Mesodermal cell (in vitro differentiated cells): ENCODE results near the gene XPC.

Experiments
- H3K27ac ChIP-seq: 2 replicates; pipeline ENCODE4 v1.7.0; 2013; ENCODE audit warnings: mild to moderate bottlenecking, low read depth, low read length, moderate library complexity; ENCODE audit not compliant: severe bottlenecking
- H3K36me3 ChIP-seq: 2 replicates; pipeline ENCODE4 v1.7.1; 2013; ENCODE audit warnings: mild to moderate bottlenecking, low read length, moderate library complexity; ENCODE audit not compliant: control insufficient read depth, insufficient read depth
- H3K4me1 ChIP-seq: one replicate; pipeline ENCODE4 v1.7.1; 2013; ENCODE audit warnings: mild to moderate bottlenecking, low read length; ENCODE audit not compliant: insufficient read depth, control insufficient read depth, poor library complexity, severe bottlenecking
- H3K4me3 ChIP-seq: 2 replicates; pipeline ENCODE4 v1.7.0; 2013; ENCODE audit warnings: low read length, control low read depth, mild to moderate bottlenecking; ENCODE audit not compliant: insufficient read depth, poor library complexity, severe bottlenecking; ENCODE audit errors: extremely low read depth
- H3K9me3 ChIP-seq: 2 replicates; pipeline ENCODE4 v1.7.1; 2013; ENCODE audit warnings: mild to moderate bottlenecking, low read length, moderate library complexity; ENCODE audit not compliant: control insufficient read depth
- whole genome bisulfite sequencing, 2 experiments: methylation state at CpG; one replicate each; pipeline ENCODE4 v1.1.5; 2013; ENCODE audit warnings: missing lambda C conversion rate in 2 of 2; ENCODE audit not compliant: insufficient coverage in 2 of 2; 5-methylcytosine and 5-hydroxymethylcytosine counted together

Gene XPC

GRCh38 chr3:14170531-14171159 is 7.8 kb downstream of the XPC start:
- no CpG with 5 or more reads among the region's 2 CpGs for WGBS, 2 experiments
- H3K4me1 ChIP-seq, result peaks cover 2% of the 10 kb centered on the region
- peaks cover 77% of the 10 kb centered on the region for H3K36me3 ChIP-seq
- no peak overlapping the region for H3K27ac ChIP-seq
- no peak overlapping the region for H3K4me3 ChIP-seq
- no peaks in the 10 kb centered on the region for H3K9me3 ChIP-seq

DNA sequence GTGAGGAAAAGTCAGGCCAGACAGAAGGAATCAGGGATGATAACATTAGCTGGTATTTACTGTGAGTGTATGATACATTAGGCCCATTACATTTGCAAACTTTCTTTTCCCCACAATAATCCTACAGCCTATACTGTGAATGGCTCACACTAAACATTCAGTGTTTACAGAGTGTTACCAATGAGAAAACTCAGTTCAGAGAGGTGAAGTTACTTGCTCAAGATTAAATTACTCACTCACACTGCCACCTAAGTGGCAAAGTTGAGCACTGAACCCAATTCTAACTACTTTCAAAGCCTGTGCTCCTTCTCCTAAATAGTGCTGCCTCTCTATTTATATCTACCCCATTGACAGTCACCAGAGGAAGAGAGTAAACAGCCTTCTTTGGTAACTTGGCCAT is 8.5 kb downstream of the XPC start:
- H3K36me3 ChIP-seq, result peaks cover 84% of the 10 kb centered on the region
- no peak overlapping the region for H3K27ac ChIP-seq
- no peaks in the 10 kb centered on the region for H3K9me3 ChIP-seq

DNA sequence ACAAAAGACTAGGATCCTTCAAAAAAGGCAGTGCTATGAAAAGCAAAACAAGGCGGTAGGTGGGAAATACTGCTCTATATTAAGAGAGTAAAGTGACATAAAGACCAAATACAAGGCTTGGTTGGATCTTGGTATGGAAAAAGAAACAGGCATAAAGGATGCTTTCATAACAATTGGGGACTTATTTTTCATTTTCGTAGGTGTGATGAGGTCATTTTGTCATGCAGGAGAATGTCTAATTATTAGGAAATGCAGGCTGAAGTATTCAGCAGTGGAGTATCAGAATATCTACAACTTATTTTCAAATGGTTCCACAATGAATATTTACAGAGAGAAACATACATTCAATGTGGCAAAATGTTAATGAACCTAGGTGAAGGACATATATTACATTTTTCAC is 9.0 kb downstream of the XPC start:
- H3K4me1 ChIP-seq, result no peaks in the 10 kb centered on the region
- H3K27ac ChIP-seq, result no peak overlapping the region
- peaks cover 89% of the 10 kb centered on the region for H3K36me3 ChIP-seq
- 100% methylated on average over 1 of the region's 2 CpGs for WGBS, 2 experiments
- H3K9me3 ChIP-seq, result no peaks in the 10 kb centered on the region
- no peak overlapping the region for H3K4me3 ChIP-seq

More for the DNA sequence above, 8.5 kb downstream of the XPC start:
- no peaks in the 10 kb centered on the region for H3K4me1 ChIP-seq
- no peak overlapping the region for H3K4me3 ChIP-seq

DNA sequence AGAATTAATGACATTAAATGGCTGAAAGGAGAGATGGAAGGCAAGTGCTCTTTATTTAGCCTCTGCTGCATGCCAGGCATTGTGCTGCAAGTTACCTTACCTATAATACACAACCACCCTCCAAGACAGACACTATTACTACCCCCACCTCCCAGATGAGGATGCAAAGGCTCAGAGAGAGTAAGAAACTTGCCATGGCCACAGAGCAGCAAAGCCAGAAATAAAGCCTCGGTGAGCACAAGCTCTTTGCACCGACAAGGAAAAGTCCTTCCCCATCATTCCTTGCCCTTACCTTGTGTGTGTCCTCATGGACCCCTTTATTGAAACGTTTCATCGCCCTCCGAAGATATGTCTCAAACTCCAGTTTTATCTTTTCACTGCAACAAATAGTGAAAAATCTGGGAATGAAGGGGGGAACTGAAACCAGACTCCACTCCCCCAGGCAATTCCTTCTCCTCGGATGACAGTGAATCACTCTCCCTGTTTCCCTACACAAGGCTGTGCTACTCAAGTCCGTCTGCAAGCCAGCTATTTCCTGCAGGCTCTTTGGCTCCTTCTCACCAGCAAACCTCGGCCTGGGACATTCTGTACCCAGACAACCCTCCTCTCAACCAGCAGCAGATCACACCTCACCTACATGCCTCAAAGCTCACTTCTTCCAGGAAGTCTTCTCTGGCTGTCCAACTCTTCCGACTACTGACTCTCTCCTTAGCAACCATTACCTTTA is 11.4 kb downstream of the XPC start:
- Histone ChIP-seq H3K27ac (no peak overlapping the region), H3K36me3 (peaks cover 99% of the 10 kb centered on the region), H3K4me1 (no peaks in the 10 kb centered on the region), H3K9me3 (peaks cover 5% of the 10 kb centered on the region), H3K4me3 (no peak overlapping the region)
- 93 to 95% methylated on average over 4 to 8 of the region's 9 CpGs for WGBS, 2 experiments

- no peak overlapping the region for H3K4me3 ChIP-seq
- WGBS, 2 experiments, result no CpG with 5 or more reads among the region's 2 CpGs
- no peak overlapping the region for H3K27ac ChIP-seq
- H3K4me1 ChIP-seq, result no peaks in the 10 kb centered on the region
- peaks cover 11% of the 10 kb centered on the region for H3K9me3 ChIP-seq
- peaks cover 99% of the 10 kb centered on the region for H3K36me3 ChIP-seq
Measured at GRCh38 chr3:14162178-14162577, 16.2 kb downstream of the XPC start.

- H3K27ac ChIP-seq, result no peak overlapping the region
- H3K36me3 ChIP-seq, result peaks cover 100% of the 10 kb centered on the region
- no CpG with 5 or more reads among the region's 2 CpGs for WGBS, 2 experiments
- H3K9me3 ChIP-seq, result peaks cover 11% of the 10 kb centered on the region
- no peaks in the 10 kb centered on the region for H3K4me1 ChIP-seq
- H3K4me3 ChIP-seq, result no peak overlapping the region
Measured at GRCh38 chr3:14161282-14161681, 17.1 kb downstream of the XPC start.

GRCh38 chr3:14159426-14159825 is 19.0 kb downstream of the XPC start:
- H3K4me3 ChIP-seq, result no peak overlapping the region
- H3K36me3 ChIP-seq, result peaks cover 96% of the 10 kb centered on the region
- no peak overlapping the region for H3K27ac ChIP-seq
- WGBS, 2 experiments, result 90 to 94% methylated on average over 2 to 5 of the region's 8 CpGs
- no peaks in the 10 kb centered on the region for H3K4me1 ChIP-seq
- peaks cover 11% of the 10 kb centered on the region for H3K9me3 ChIP-seq

DNA sequence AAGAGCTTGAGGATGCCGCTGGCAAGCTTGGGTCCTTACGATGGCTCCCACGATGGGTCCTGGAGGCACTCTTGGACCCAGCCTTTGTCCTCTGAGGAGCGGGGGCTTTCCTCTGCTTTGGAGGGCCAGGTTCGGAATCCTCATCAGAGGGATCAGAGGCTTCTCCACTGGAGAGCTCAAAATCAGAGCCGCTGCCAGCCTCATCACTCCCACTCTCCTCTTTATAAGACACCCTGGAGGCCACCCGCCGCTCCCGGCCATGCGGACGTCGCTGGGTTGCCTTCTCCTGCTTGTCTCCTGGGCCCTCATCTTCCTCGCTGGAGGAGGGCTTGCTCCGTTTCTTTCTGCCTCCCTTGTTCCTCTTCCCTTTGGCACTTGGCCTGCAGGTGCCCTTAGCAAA is 20.0 kb downstream of the XPC start:
- WGBS, 2 experiments, result 90 to 99% methylated on average over 11 to 14 of the region's 14 CpGs
- peaks cover 96% of the 10 kb centered on the region for H3K36me3 ChIP-seq

DNA sequence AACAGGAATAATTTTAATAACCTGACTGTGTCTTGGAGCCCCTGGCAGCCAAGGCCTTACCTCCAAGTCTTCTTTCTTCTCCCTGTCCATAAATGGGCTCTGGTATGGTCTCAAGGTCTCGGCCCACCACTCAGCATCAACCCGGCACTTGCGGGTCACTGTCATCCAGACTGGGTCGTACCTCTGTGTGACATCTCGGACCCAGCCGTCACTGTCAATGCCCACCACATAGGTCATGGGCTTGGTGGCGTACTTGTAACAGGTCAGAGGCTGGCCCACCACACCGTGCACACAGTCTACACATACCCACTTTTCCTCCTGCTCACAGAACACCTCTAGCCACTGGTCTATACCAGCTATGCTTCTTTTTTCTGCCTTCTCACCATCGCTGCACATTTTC is 20.4 kb downstream of the XPC start:
- WGBS, 2 experiments, result 90 to 98% methylated on average over 9 of the region's 9 CpGs
- Histone ChIP-seq H3K4me3 (no peak overlapping the region), H3K27ac (no peak overlapping the region), H3K36me3 (peaks cover 96% of the 10 kb centered on the region), H3K4me1 (no peaks in the 10 kb centered on the region), H3K9me3 (peaks cover 11% of the 10 kb centered on the region)

More for the DNA sequence above, 20.0 kb downstream of the XPC start:
- no peak overlapping the region for H3K27ac ChIP-seq
- H3K9me3 ChIP-seq, result peaks cover 11% of the 10 kb centered on the region
- no peak overlapping the region for H3K4me3 ChIP-seq
- H3K4me1 ChIP-seq, result no peaks in the 10 kb centered on the region

- Histone ChIP-seq H3K9me3 (peaks cover 6% of the 10 kb centered on the region), H3K27ac (no peak overlapping the region), H3K4me1 (no peaks in the 10 kb centered on the region), H3K36me3 (peaks cover 96% of the 10 kb centered on the region), H3K4me3 (no peak overlapping the region)
- WGBS, 2 experiments, result 95 to 99% methylated on average over 8 of the region's 13 CpGs
Measured at GRCh38 chr3:14156843-14157561, 21.4 kb downstream of the XPC start.

DNA sequence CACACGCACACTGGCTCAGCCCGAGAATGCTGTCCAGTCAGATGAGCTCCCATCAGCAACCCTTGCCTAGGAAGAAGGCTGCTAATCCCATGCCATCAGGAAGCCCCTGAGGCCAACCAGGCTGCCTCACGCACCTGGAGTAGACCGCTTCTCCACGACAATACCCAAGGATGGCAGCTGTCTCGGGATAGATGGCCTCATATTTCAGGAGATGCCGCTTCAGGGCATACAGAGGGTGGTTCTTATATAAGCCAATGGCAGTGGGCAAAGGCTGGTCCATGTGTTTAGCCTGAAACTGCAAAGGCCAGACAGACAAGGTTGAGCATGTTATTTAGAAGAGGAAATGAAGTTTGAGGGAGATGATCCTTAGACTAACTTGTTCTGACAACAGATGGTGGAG is 22.2 kb downstream of the XPC start:
- 94 to 95% methylated on average over 5 to 7 of the region's 7 CpGs for whole genome bisulfite sequencing, 2 experiments
- Histone ChIP-seq H3K27ac (no peak overlapping the region), H3K9me3 (no peaks in the 10 kb centered on the region), H3K4me3 (no peak overlapping the region), H3K36me3 (peaks cover 96% of the 10 kb centered on the region), H3K4me1 (no peaks in the 10 kb centered on the region)
